GM12878 (cell line): ENCODE data around the gene SLC2A2. TPM values are rescaled to one million over a fixed set of nuclear protein-coding genes. Genes with fewer than 3 reads are reported as not detected.

ENCODE experiments used
- ATAC-seq: fragments of 200-7000 bp; cut with Tn5 transposase; 3 replicates; pipeline ENCODE4 v1.9.1; 2020; ENCODE audit warnings: mild to moderate bottlenecking, moderate library complexity
- BruUV-seq: library from RNA; stranded (reverse); fragments of 400-500 nt; replicated peaks from 2 replicates; lab custom pipeline; 2021; lab: Mats Ljungman, UMichigan
- CTCF ChIA-PET: fragments of 300-600 bp; sonication (Branson Sonifier 250); formaldehyde crosslinking; extraction: SDS; loops from one replicate; lab custom pipeline; 2021; ENCODE audit warnings: inconsistent platforms; lab: Yijun Ruan, JAX
- POLR2A ChIA-PET: fragments of 350-600 bp; formaldehyde crosslinking; extraction: SDS; loops from one replicate; lab custom pipeline; 2021; ENCODE audit warnings: inconsistent platforms; lab: Charles Lee
- RAD21 ChIA-PET: fragments of 300-600 bp; sonication (Branson Sonifier 250); formaldehyde crosslinking; loops from one replicate; lab custom pipeline; 2023; ENCODE audit warnings: antibody characterized with exemption; ENCODE audit not compliant: unreplicated experiment; lab: Charles Lee
- SMC1A ChIA-PET: fragments of 300-600 bp; sonication (Branson Sonifier 250); formaldehyde crosslinking; loops from one replicate; lab custom pipeline; 2023; ENCODE audit not compliant: unreplicated experiment, uncharacterized antibody; lab: Charles Lee
- DNase-seq: peaks from one replicate; pipeline ENCODE4 v3.0.0-alpha.2; 2011; ENCODE audit warnings: low read depth, low spot score
- FAIRE-seq: peaks from 3 replicates; lab custom pipeline; 2011; peaks lifted over from hg19 to GRCh38; lab: Jason Lieb, UNC
- H2AFZ ChIP-seq: 2 replicates; pipeline ENCODE4 v1.6.0; 2011; ENCODE audit warnings: low read depth, low read length, control low read depth; ENCODE audit not compliant: control insufficient read depth
- H3K27ac ChIP-seq: 2 replicates; pipeline ENCODE4 v1.5.1; 2011; ENCODE audit warnings: control low read depth; ENCODE audit not compliant: control insufficient read depth, insufficient read depth
- H3K27me3 ChIP-seq, 2 experiments: replicated peaks in 1 of 2; 2 replicates each; pipeline versions ENCODE4 v1.6.0 to v1.6.1; 2011; ENCODE audit warnings: low read length in 1 of 2; ENCODE audit not compliant: control insufficient read depth in 2 of 2, insufficient read depth in 2 of 2
- H3K36me3 ChIP-seq, 2 experiments: 2 replicates each; pipeline ENCODE4 v1.5.1; 2011; ENCODE audit warnings: low read length in 1 of 2; ENCODE audit not compliant: control insufficient read depth in 2 of 2, insufficient read depth in 2 of 2
- H3K4me1 ChIP-seq: 2 replicates; pipeline ENCODE4 v1.6.1; 2011; ENCODE audit warnings: mild to moderate bottlenecking, low read length, moderate library complexity, mixed read lengths; ENCODE audit not compliant: control insufficient read depth, insufficient read depth
- H3K4me2 ChIP-seq: 2 replicates; pipeline ENCODE4 v1.6.0; 2011; ENCODE audit warnings: control low read depth; ENCODE audit not compliant: control insufficient read depth, insufficient read depth
- H3K4me3 ChIP-seq: fragments of 200-600 bp; sonication (generic); 2 replicates; pipeline ENCODE4 v1.5.1; 2016
- H3K79me2 ChIP-seq: 2 replicates; pipeline ENCODE4 v1.6.0; 2011; ENCODE audit warnings: low read length; ENCODE audit not compliant: control insufficient read depth, insufficient read depth
- H3K9ac ChIP-seq: 2 replicates; pipeline ENCODE4 v1.8.0; 2011; ENCODE audit warnings: low read length, control low read depth, mixed read lengths; ENCODE audit not compliant: control insufficient read depth, insufficient read depth
- H3K9me3 ChIP-seq: replicated peaks from 3 replicates; pipeline ENCODE4 v1.5.1; 2011; ENCODE audit warnings: mild to moderate bottlenecking, low read length; ENCODE audit not compliant: control insufficient read depth, insufficient read depth
- H4K20me1 ChIP-seq: 2 replicates; pipeline ENCODE4 v1.6.0; 2011; ENCODE audit not compliant: control insufficient read depth, insufficient read depth
- BCL11A ChIP-seq: IDR thresholded peaks from 2 replicates; pipeline ENCODE4 v1.6.1; 2011; ENCODE audit warnings: low read depth, low read length
- TCF7 ChIP-seq: IDR thresholded peaks from 2 replicates; pipeline ENCODE4 v1.6.1; 2014; ENCODE audit warnings: antibody characterized with exemption, borderline replicate concordance
- ZNF217 ChIP-seq: fragments of 450-650 bp; IDR thresholded peaks from 2 replicates; pipeline ENCODE4 v1.6.1; 2017; ENCODE audit warnings: antibody characterized with exemption, mild to moderate bottlenecking
- WGBS: methylation state at CpG from one replicate; pipeline ENCODE4 v1.1.6; 2016; ENCODE audit warnings: low lambda C conversion rate; ENCODE audit not compliant: insufficient replicate concordance, insufficient coverage; ENCODE audit errors: missing lambda C conversion rate; 5-methylcytosine and 5-hydroxymethylcytosine counted together
- in situ Hi-C: fragments of 300-500 bp; cut with MboI; formaldehyde crosslinking; loops from 9 replicates; pipeline ENCODE4 v1.14.3; 2018; ENCODE audit warnings: mixed read lengths
- intact Hi-C: fragments of 100-400 bp; cut with micrococcal nuclease; formaldehyde crosslinking; loops from one replicate; pipeline ENCODE4 v1.14.2; 2022; ENCODE audit not compliant: unreplicated experiment
- polyA plus RNA-seq, 11 experiments: library from polyadenylated mRNA; depleted of rRNA in 4 of 11; unstranded in 6 of 11; stranded (reverse) in 5 of 11; fragments of >200 nt; fragmentation: Nextera tagmentation in 4 of 11; fragmentation: Illumina TruSeq in 1 of 11; extraction: Ambion mirVana in 4 of 11; extraction: Trizol in 1 of 11; gene quantifications; 1 replicate in 1 of 11; 2 replicates in 10 of 11; pipeline versions ENCODE4 v1.2.1 to v1.2.3, GENCODE V29; 2011 to 2016; ENCODE audit warnings: inconsistent platforms in 2 of 11, missing spikeins in 2 of 11, low read depth in 1 of 11
- total RNA-seq, 4 experiments: library from RNA; depleted of rRNA in 3 of 4; stranded (reverse); fragments of >200 nt in 3 of 4; fragmentation: Illumina TruSeq in 1 of 4; extraction: Trizol in 1 of 4; gene quantifications; 2 replicates each; pipeline versions ENCODE4 v1.2.1 to v1.2.3, GENCODE V29; 2013 to 2021
- TF ChIP-seq, protein P1 (sequence below), 3 experiments: IDR thresholded peaks in 2 of 3; conservative IDR thresholded peaks in 1 of 3; 2 replicates each; pipeline ENCODE4 v1.5.1; 2011; ENCODE audit warnings: low read depth in 3 of 3, low read length in 3 of 3, mild to moderate bottlenecking in 3 of 3, control low read depth in 2 of 3, moderate library complexity in 2 of 3, inconsistent platforms in 1 of 3, mixed read lengths in 1 of 3; ENCODE audit not compliant: control insufficient read depth in 2 of 3, insufficient read depth in 1 of 3; ENCODE audit errors: extremely low read depth in 1 of 3
- TF ChIP-seq, protein P2 (sequence below): IDR thresholded peaks from 2 replicates; pipeline ENCODE4 v1.6.1; 2011; ENCODE audit warnings: borderline replicate concordance, low read depth, mild to moderate bottlenecking, moderate library complexity, mixed read lengths, low read length; ENCODE audit not compliant: insufficient read depth; ENCODE audit errors: extremely low read length
- TF ChIP-seq, protein P3 (sequence below): fragments of 450-650 bp; IDR thresholded peaks from 2 replicates; pipeline ENCODE4 v1.6.1; 2017; ENCODE audit warnings: mild to moderate bottlenecking, moderate library complexity
- TF ChIP-seq, protein P4 (sequence below): fragments of 450-650 bp; IDR thresholded peaks from 2 replicates; pipeline ENCODE4 v1.6.1; 2016; ENCODE audit warnings: mild to moderate bottlenecking, moderate library complexity, borderline replicate concordance

SLC2A2 gene
- total and polyA plus RNA-seq, 10 of the 15 experiments (the other 5 are each of a cell fraction or from before 2014, with no cell fraction given) = 0.04 to 0.10 (median 0.04) TPM; not detected in 7

DNA sequence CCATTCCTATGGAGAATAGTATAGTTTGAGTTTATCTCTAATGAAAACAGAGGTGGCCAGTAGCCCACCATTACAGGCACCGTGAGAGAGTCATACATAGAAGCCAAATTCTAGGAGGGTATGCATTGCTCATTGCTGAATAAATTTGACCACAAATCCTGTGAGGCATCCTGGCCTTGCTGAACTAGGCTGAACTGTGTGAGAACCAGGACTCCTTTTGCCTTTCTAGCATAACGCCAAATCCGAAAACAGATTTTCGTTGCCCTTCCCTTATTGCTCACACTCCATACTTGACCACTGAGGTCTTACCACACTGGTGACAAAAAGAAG is 50.4 kb downstream of the SLC2A2 start (continued):
- TF ChIP-seq, protein P1, sequence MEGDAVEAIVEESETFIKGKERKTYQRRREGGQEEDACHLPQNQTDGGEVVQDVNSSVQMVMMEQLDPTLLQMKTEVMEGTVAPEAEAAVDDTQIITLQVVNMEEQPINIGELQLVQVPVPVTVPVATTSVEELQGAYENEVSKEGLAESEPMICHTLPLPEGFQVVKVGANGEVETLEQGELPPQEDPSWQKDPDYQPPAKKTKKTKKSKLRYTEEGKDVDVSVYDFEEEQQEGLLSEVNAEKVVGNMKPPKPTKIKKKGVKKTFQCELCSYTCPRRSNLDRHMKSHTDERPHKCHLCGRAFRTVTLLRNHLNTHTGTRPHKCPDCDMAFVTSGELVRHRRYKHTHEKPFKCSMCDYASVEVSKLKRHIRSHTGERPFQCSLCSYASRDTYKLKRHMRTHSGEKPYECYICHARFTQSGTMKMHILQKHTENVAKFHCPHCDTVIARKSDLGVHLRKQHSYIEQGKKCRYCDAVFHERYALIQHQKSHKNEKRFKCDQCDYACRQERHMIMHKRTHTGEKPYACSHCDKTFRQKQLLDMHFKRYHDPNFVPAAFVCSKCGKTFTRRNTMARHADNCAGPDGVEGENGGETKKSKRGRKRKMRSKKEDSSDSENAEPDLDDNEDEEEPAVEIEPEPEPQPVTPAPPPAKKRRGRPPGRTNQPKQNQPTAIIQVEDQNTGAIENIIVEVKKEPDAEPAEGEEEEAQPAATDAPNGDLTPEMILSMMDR (IDR thresholded peaks at IDR 0.05 in 2 of 3, conservative IDR thresholded peaks at IDR 0.05 in 1 of 3; ENCODE audit: control insufficient read depth in 2 of 3, extremely low read depth in 1 of 3, insufficient read depth in 1 of 3, low read depth in 3 of 3, low read length in 3 of 3) = no peak
- TF ChIP-seq, protein P2, sequence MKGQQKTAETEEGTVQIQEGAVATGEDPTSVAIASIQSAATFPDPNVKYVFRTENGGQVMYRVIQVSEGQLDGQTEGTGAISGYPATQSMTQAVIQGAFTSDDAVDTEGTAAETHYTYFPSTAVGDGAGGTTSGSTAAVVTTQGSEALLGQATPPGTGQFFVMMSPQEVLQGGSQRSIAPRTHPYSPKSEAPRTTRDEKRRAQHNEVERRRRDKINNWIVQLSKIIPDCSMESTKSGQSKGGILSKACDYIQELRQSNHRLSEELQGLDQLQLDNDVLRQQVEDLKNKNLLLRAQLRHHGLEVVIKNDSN = no peak

DNA sequence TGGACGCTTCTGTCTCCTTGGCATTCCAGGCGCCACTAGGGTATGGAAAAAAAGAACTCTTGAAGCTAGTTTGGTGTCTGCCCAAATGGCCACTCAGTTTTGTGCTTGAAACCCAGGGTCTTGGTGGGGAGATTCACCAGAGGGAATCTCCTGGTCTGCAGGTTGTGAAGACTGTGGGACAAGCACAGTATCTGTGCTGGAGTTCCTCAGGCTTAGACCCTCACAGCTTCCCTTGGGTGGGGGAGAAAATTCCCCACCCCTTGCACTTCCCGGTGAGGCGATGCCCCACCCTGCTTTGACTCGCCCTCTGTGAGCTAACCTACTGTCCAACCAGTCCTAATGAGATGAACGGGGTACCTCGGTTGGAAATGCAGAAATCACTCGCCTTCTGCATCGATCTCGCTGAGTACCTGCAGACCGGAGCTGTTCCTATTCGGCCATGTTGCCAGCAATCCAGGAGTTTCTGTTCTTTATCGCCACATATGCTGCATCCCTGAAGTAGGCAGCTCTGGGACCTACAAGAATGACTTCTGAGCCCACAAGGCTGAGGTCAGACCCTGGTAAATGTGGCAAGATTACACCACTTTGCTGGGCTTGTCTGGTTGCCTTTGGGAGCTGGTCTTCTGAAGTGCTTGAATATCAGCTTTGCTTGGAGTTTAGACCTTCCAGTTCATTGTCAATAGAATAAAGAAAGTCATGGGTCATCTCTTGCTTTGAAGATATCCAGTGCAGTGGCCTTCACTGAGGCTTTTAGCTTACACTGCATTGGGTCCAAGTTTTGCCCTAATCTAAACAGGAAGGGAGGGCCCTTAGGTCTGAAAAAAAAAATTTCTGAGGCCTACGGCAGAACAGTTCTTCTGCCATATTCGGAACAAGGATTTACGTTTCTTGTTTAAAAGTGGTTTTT is 51.0 kb downstream of the SLC2A2 start:
- H3K36me3 ChIP-seq = no peaks in the 10 kb centered on the region
- no peak overlapping the region for H3K4me3 ChIP-seq
- DNase-seq (no peak), ATAC-seq (no peak), FAIRE-seq (no peak)
- no peak overlapping the region for H3K9ac ChIP-seq
- no peak overlapping the region for H3K4me2 ChIP-seq
- BruUV-seq = no TSS peak
- H3K27ac ChIP-seq = no peak overlapping the region
- H2AFZ ChIP-seq = no peak overlapping the region
- H3K9me3 ChIP-seq = no peaks in the 10 kb centered on the region
- in situ Hi-C loops (no loop called here), intact Hi-C loops (no loop called here)
- ChIA-PET CTCF (interaction anchor here (0.6 to 1.2 kb wide), 2 partner anchors 10 to 38 kb away, joined by 3 read pairs; no protein-coding TSS in a partner anchor), RAD21 (interaction anchor here (1.7 kb wide), 1 partner anchor 12 kb away, joined by 3 read pairs; no protein-coding TSS in a partner anchor), SMC1A (interaction anchor here (4.2 kb wide), 1 partner anchor 10 kb away, joined by 16 read pairs; no protein-coding TSS in a partner anchor), POLR2A (no interaction called here)
- H4K20me1 ChIP-seq = no peaks in the 10 kb centered on the region
- H3K27me3 ChIP-seq = no peaks in the 10 kb centered on the region; a peak in 2 of 4 replicates
- no peaks in the 10 kb centered on the region for H3K4me1 ChIP-seq
- WGBS = 20% methylated on average over 16 of the region's 16 CpGs
- H3K79me2 ChIP-seq = no peaks in the 10 kb centered on the region
- TF ChIP-seq TCF7 (no peak), BCL11A (no peak), ZNF217 (no peak)
- TF ChIP-seq, protein P3, sequence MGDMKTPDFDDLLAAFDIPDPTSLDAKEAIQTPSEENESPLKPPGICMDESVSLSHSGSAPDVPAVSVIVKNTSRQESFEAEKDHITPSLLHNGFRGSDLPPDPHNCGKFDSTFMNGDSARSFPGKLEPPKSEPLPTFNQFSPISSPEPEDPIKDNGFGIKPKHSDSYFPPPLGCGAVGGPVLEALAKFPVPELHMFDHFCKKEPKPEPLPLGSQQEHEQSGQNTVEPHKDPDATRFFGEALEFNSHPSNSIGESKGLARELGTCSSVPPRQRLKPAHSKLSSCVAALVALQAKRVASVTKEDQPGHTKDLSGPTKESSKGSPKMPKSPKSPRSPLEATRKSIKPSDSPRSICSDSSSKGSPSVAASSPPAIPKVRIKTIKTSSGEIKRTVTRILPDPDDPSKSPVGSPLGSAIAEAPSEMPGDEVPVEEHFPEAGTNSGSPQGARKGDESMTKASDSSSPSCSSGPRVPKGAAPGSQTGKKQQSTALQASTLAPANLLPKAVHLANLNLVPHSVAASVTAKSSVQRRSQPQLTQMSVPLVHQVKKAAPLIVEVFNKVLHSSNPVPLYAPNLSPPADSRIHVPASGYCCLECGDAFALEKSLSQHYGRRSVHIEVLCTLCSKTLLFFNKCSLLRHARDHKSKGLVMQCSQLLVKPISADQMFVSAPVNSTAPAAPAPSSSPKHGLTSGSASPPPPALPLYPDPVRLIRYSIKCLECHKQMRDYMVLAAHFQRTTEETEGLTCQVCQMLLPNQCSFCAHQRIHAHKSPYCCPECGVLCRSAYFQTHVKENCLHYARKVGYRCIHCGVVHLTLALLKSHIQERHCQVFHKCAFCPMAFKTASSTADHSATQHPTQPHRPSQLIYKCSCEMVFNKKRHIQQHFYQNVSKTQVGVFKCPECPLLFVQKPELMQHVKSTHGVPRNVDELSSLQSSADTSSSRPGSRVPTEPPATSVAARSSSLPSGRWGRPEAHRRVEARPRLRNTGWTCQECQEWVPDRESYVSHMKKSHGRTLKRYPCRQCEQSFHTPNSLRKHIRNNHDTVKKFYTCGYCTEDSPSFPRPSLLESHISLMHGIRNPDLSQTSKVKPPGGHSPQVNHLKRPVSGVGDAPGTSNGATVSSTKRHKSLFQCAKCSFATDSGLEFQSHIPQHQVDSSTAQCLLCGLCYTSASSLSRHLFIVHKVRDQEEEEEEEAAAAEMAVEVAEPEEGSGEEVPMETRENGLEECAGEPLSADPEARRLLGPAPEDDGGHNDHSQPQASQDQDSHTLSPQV = no peak
- TF ChIP-seq, protein P4, sequence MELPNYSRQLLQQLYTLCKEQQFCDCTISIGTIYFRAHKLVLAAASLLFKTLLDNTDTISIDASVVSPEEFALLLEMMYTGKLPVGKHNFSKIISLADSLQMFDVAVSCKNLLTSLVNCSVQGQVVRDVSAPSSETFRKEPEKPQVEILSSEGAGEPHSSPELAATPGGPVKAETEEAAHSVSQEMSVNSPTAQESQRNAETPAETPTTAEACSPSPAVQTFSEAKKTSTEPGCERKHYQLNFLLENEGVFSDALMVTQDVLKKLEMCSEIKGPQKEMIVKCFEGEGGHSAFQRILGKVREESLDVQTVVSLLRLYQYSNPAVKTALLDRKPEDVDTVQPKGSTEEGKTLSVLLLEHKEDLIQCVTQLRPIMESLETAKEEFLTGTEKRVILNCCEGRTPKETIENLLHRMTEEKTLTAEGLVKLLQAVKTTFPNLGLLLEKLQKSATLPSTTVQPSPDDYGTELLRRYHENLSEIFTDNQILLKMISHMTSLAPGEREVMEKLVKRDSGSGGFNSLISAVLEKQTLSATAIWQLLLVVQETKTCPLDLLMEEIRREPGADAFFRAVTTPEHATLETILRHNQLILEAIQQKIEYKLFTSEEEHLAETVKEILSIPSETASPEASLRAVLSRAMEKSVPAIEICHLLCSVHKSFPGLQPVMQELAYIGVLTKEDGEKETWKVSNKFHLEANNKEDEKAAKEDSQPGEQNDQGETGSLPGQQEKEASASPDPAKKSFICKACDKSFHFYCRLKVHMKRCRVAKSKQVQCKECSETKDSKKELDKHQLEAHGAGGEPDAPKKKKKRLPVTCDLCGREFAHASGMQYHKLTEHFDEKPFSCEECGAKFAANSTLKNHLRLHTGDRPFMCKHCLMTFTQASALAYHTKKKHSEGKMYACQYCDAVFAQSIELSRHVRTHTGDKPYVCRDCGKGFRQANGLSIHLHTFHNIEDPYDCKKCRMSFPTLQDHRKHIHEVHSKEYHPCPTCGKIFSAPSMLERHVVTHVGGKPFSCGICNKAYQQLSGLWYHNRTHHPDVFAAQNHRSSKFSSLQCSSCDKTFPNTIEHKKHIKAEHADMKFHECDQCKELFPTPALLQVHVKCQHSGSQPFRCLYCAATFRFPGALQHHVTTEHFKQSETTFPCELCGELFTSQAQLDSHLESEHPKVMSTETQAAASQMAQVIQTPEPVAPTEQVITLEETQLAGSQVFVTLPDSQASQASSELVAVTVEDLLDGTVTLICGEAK = no peak
